Pancreas (tissue), 10 donors: ENCODE data around the gene KCNJ2. TPM values are rescaled to one million over a fixed set of nuclear protein-coding genes. Genes with fewer than 3 reads are reported as not detected.

Source experiments
- ATAC-seq, 4 donors: fragments of 200-7000 bp; cut with Tn5 transposase; one replicate each; pipeline versions ENCODE4 v1.8.0 to v1.9.1; 2020; ENCODE audit warnings: mild to moderate bottlenecking in 4 of 4, moderate library complexity in 4 of 4
- DNase-seq, 6 donors: peaks; one replicate each; pipeline ENCODE4 v3.0.0-alpha.2; 2020
- FAIRE-seq: peaks from 2 replicates; lab custom pipeline; 2012; peaks lifted over from hg19 to GRCh38; lab: Jason Lieb, UNC
- H3K27ac ChIP-seq, 4 donors: fragments of 200-600 bp; sonication (generic); 1 replicate in 3 of 4; 2 replicates in 1 of 4; pipeline versions ENCODE4 v1.5.0 to v1.8.0; 2020
- H3K27me3 ChIP-seq, 4 donors: fragments of 200-600 bp; one replicate each; pipeline ENCODE4 v1.8.0; 2021
- H3K36me3 ChIP-seq, 3 donors: fragments of 200-600 bp; sonication (generic) in 1 of 3; one replicate each; pipeline versions ENCODE4 v1.5.0 to v1.8.0; 2020 to 2021
- H3K4me1 ChIP-seq, 3 donors: fragments of 200-600 bp; one replicate each; pipeline ENCODE4 v1.8.0; 2021
- H3K4me3 ChIP-seq, 4 donors: fragments of 200-600 bp; sonication (generic) in 2 of 4; one replicate each; pipeline versions ENCODE4 v1.5.0 to v1.8.0; 2020 to 2021
- H3K9me3 ChIP-seq, 4 donors: fragments of 200-600 bp; one replicate each; pipeline ENCODE4 v1.8.0; 2021
- CTCF ChIP-seq, 4 donors: fragments of 200-600 bp; sonication (generic) in 3 of 4; IDR thresholded peaks; one replicate each; pipeline versions ENCODE4 v1.5.0 to v1.8.0; 2021; ENCODE audit warnings: antibody characterized with exemption in 4 of 4
- WGBS, 2 donors: extraction: QIAGEN DNeasy Blood & Tissue Kit; methylation state at CpG; one replicate each; pipeline ENCODE4 v1.1.7; 2013; 5-methylcytosine and 5-hydroxymethylcytosine counted together
- intact Hi-C, 3 donors: fragments of 100-400 bp; cut with DNase I; formaldehyde crosslinking; loops; one replicate each; pipeline versions ENCODE4 v1.11.1 to v1.14.2; 2022
- polyA plus RNA-seq, 2 donors: library from polyadenylated mRNA; stranded (reverse); fragments of 200-250 nt; gene quantifications; one replicate each; pipeline ENCODE4 v1.2.3, GENCODE V29; 2013
- total RNA-seq, 6 donors: library from RNA; stranded (reverse); fragmentation: NEBNext Ultra II Directional in 4 of 6; extraction: Animal tissue kit (Norgen Biotek cat#: 25700) in 4 of 6; gene quantifications; one replicate each; pipeline versions ENCODE4 v1.2.1 to v1.2.4, GENCODE V29; 2021 to 2023
- donor health status: healthy with polysubstance abuse.
- donor health status: DM: no; HTN: no; CAD: no; lungs with moderate emphysema.
- donor health status: DM: no; HTN: no; CAD: no.
- donor health status: control.
- donor health status: control.
- donor health status: Bipolar disorder and iron deficiency.
- donor health status: DM: yes; HTN: yes; CAD: no.
- donor health status: DM: no; HTN: no; CAD: no.
- donor health status: DM: no; HTN: no; CAD: no.
- donor health status: DM: yes; HTN: yes; CAD: no.

Gene KCNJ2
- total and polyA plus RNA-seq, 8 donors, result 0.32 to 2.3 (median 0.60) TPM

- 73 to 74% methylated on average over 2 of the region's 2 CpGs for WGBS, 2 donors
- Histone ChIP-seq H3K9me3 (no peaks in the 10 kb centered on the region), H3K27ac (no peak overlapping the region), H3K4me1 (peaks cover 0 to 5% (median 3%) of the 10 kb centered on the region in 3 donors), H3K4me3 (no peak overlapping the region), H3K36me3 (no peaks in the 10 kb centered on the region), H3K27me3 (no peaks in the 10 kb centered on the region)
- intact Hi-C loops, result no loop called here
- ATAC-seq (no peak), FAIRE-seq (no peak), DNase-seq (no peak)
- no peak for TF ChIP-seq CTCF (IDR thresholded peaks at IDR 0.05)
These were observed 3.1 kb downstream of the KCNJ2 start for GRCh38 chr17:70172449-70172848.

GRCh38 chr17:70172923-70173322 is 3.6 kb downstream of the KCNJ2 start:
- H3K4me3 ChIP-seq, result no peak overlapping the region
- DNase-seq, result no peak
- no peak for ATAC-seq
- FAIRE-seq, result no peak
- no peaks in the 10 kb centered on the region for H3K9me3 ChIP-seq
- intact Hi-C loops, result no loop called here
- no peak overlapping the region for H3K27ac ChIP-seq
- WGBS, 2 donors, result 75 to 82% methylated on average over 2 of the region's 2 CpGs
- no peak for TF ChIP-seq CTCF (IDR thresholded peaks at IDR 0.05)
- peaks cover 0 to 5% (median 3%) of the 10 kb centered on the region in 3 donors for H3K4me1 ChIP-seq
- no peaks in the 10 kb centered on the region for H3K36me3 ChIP-seq
- no peaks in the 10 kb centered on the region for H3K27me3 ChIP-seq

GRCh38 chr17:70173681-70174080 is 4.3 kb downstream of the KCNJ2 start:
- H3K27me3 ChIP-seq, result no peaks in the 10 kb centered on the region
- no peaks in the 10 kb centered on the region for H3K9me3 ChIP-seq
- intact Hi-C loops, result no loop called here
- DNase-seq (no peak), ATAC-seq (no peak), FAIRE-seq (no peak)
- no peak overlapping the region for H3K4me3 ChIP-seq
- H3K4me1 ChIP-seq, result peaks cover 0 to 5% (median 3%) of the 10 kb centered on the region in 3 donors
- 61 to 62% methylated on average over 4 of the region's 4 CpGs for WGBS, 2 donors
- H3K36me3 ChIP-seq, result no peaks in the 10 kb centered on the region
- no peak overlapping the region for H3K27ac ChIP-seq
- no peak for TF ChIP-seq CTCF (IDR thresholded peaks at IDR 0.05)

- Histone ChIP-seq H3K27ac (no peak overlapping the region), H3K36me3 (no peaks in the 10 kb centered on the region), H3K4me1 (no peaks in the 10 kb centered on the region), H3K27me3 (no peaks in the 10 kb centered on the region), H3K4me3 (no peak overlapping the region), H3K9me3 (no peaks in the 10 kb centered on the region)
- WGBS, 2 donors, result 78 to 89% methylated on average over 5 of the region's 5 CpGs
- ATAC-seq (no peak), FAIRE-seq (no peak), DNase-seq (no peak)
- intact Hi-C loops, result no loop called here
- TF ChIP-seq CTCF (IDR thresholded peaks at IDR 0.05), result no peak
These were observed 12.0 kb downstream of the KCNJ2 start for GRCh38 chr17:70181376-70181775.

- ATAC-seq (no peak), FAIRE-seq (no peak), DNase-seq (no peak)
- intact Hi-C loops, result no loop called here
- WGBS, 2 donors, result 79 to 84% methylated on average over 3 of the region's 3 CpGs
- no peak for TF ChIP-seq CTCF (IDR thresholded peaks at IDR 0.05)
- H3K4me1 ChIP-seq, result no peaks in the 10 kb centered on the region
- H3K27me3 ChIP-seq, result no peaks in the 10 kb centered on the region
- no peak overlapping the region for H3K4me3 ChIP-seq
- no peaks in the 10 kb centered on the region for H3K36me3 ChIP-seq
- no peaks in the 10 kb centered on the region for H3K9me3 ChIP-seq
- no peak overlapping the region for H3K27ac ChIP-seq
These were observed 12.5 kb downstream of the KCNJ2 start for GRCh38 chr17:70181866-70182265.
